Measurements from ENCODE around the gene BCL7B.

- no peak for TF ChIP-seq POLR2A (IDR thresholded peaks at IDR 0.05; ENCODE audit: extremely low read depth, insufficient read length)
- TF ChIP-seq CTCF (IDR thresholded peaks at IDR 0.05; ENCODE audit: low read depth, low read length), result peak; percentile 4
- TF ChIP-seq MAX (IDR thresholded peaks at IDR 0.05; ENCODE audit: low read depth, low read length), result no peak
- no peak for TF ChIP-seq MYC (IDR thresholded peaks at IDR 0.05; ENCODE audit: low read depth, low read length)
Measured at GRCh38 chr7:73569042-73569608, 11.6 kb upstream of the BCL7B start.
